BLaER1 (cell line): ENCODE measurements around the gene MCU.
"Not testable (repeated sequence)": the region's sequence is repeated elsewhere in the genome, so short reads cannot be mapped to it uniquely, and the experiment has no call there.

ENCODE experiments used
- H3K27ac ChIP-seq: shearing (Covaris generic); formaldehyde crosslinking; 2 replicates; pipeline ENCODE4 v1.8.1; 2022
- H3K27me3 ChIP-seq: shearing (Covaris generic); formaldehyde crosslinking; 2 replicates; pipeline ENCODE4 v1.8.1; 2022
- H3K36me3 ChIP-seq: shearing (Covaris generic); formaldehyde crosslinking; 2 replicates; pipeline ENCODE4 v1.8.1; 2022
- H3K4me1 ChIP-seq: shearing (Covaris generic); formaldehyde crosslinking; 2 replicates; pipeline ENCODE4 v1.8.1; 2022
- H3K4me2 ChIP-seq: shearing (Covaris generic); formaldehyde crosslinking; 2 replicates; pipeline ENCODE4 v1.8.1; 2022
- H3K4me3 ChIP-seq: shearing (Covaris generic); formaldehyde crosslinking; 2 replicates; pipeline ENCODE4 v1.8.1; 2022
- H3K9ac ChIP-seq: shearing (Covaris generic); formaldehyde crosslinking; 2 replicates; pipeline ENCODE4 v1.8.1; 2022
- H3K9me3 ChIP-seq: shearing (Covaris generic); formaldehyde crosslinking; 2 replicates; pipeline ENCODE4 v1.8.1; 2022
- H4K20me1 ChIP-seq: shearing (Covaris generic); formaldehyde crosslinking; 2 replicates; pipeline ENCODE4 v1.8.1; 2022
- Cebpa-rat ChIP-seq: shearing (Covaris generic); IDR thresholded peaks from 2 replicates; pipeline ENCODE4 v1.8.1; 2022

MCU gene

DNA sequence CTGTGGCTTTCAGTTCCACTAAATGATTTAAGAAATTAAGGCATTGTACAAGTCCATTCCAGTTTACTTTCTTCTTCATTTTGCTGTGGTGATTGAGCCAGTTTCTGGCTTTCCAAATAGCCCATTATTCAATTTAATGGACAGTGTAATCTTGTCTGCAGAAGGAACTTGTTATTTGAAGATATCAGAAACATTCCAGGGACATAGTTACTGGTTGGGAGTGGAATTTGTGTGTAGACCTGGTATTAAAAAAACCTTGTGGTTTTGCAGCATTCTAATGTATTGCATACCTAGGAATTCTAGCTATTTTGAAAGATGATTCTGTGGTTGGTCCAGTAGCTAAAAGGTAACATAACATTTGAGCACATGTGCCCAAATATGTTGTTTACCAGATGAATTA is 72.2 kb downstream of the MCU start:
- no peak overlapping the region for H3K4me2 ChIP-seq
- no peaks in the 10 kb centered on the region for H3K27me3 ChIP-seq
- no peaks in the 10 kb centered on the region for H4K20me1 ChIP-seq
- no peak overlapping the region for H3K27ac ChIP-seq
- H3K36me3 ChIP-seq: peaks cover 13% of the 10 kb centered on the region; the same call in 1 of the 2 replicates
- H3K9ac ChIP-seq: no peak overlapping the region
- no peak overlapping the region for H3K4me3 ChIP-seq
- H3K9me3 ChIP-seq: peaks cover 18% of the 10 kb centered on the region; the same call in 1 of the 2 replicates
- no peak for TF ChIP-seq Cebpa-rat
- no peaks in the 10 kb centered on the region for H3K4me1 ChIP-seq

DNA sequence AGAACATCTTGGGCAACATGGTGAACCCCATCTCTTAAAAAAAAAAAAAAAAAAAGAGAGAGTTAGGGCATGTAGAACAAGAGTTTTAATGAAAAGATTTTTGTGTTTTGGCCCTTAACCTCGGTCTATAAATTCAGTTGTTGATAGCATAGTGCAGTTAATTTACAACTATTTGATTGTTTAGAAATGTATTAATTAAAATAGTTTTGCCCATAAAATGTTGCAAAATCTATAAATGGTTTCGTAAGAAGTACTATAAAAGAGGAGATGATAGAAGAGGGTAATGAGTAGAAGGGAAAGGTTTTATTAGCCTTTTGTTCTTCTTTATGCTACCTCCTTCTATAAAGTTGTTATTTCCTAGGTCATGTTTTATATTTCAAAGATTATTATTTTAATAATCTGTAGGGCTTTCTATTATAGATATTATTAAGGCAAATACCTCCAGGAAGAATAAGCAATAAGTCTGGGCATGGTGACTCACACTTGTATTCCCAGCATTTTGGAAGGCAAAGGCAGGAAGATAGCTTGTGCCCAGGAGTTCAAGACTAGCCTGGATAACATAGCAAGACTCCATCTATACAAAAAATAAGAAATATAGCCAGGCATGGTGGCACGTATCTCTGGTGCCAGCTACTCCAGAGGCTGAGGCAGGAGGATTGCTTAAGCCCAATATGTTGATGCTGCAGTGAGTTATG is 73.3 kb downstream of the MCU start:
- Histone ChIP-seq H3K27ac (no peak overlapping the region), H3K9me3 (peaks cover 18% of the 10 kb centered on the region; the same call in 1 of the 2 replicates)
- TF ChIP-seq Cebpa-rat: no peak

DNA sequence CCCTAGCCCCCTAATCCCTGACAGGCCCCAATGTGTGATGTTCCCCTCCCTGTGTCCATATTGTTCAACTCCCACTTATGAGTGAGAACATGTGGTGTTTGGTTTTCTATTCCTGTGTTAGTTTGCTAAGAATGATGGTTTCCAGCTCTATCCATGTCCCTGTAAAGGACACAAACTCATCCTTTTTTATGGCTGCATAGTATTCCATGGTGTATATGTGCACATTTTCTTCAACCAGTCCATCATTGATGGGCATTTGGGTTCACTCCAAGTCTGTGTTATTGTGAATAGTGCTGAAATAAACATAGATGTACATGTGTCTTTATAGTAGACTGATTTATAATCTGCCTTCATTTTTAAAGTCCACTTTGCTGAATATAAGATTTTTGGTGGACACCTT is 79.3 kb downstream of the MCU start:
- Histone ChIP-seq H3K9me3 (peaks cover 61% of the 10 kb centered on the region), H3K36me3 (peaks cover 21% of the 10 kb centered on the region)
- not testable (repeated sequence) for H3K27me3 ChIP-seq, H3K4me1 ChIP-seq, H3K4me3 ChIP-seq, H4K20me1 ChIP-seq, H3K27ac ChIP-seq, H3K4me2 ChIP-seq, H3K9ac ChIP-seq

More for the DNA sequence above, 73.3 kb downstream of the MCU start:
- Histone ChIP-seq H3K4me1 (no peaks in the 10 kb centered on the region), H3K4me2 (no peak overlapping the region), H3K9ac (no peak overlapping the region), H4K20me1 (no peaks in the 10 kb centered on the region), H3K36me3 (peaks cover 13% of the 10 kb centered on the region; the same call in 1 of the 2 replicates), H3K27me3 (no peaks in the 10 kb centered on the region), H3K4me3 (no peak overlapping the region)

DNA sequence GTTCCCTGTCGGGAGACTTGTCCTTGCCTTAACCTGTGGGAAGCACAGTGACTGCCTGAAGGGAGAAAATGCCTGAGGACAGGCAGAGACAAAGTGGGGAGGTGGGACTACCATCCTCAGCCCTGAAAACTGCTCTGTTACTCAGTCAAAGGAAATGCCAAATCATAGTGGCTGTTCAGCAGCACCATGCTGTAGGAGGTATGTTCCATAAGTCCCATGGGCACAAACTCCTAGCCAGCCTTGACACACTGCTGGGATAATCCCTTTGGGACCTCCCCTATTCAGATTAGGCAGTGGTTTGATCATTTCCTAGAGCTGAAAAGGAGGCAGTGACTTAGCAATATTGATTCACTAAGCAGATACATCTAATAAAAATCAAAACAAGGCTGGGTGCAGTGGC is 80.1 kb downstream of the MCU start:
- Histone ChIP-seq H4K20me1 (no peaks in the 10 kb centered on the region), H3K9me3 (peaks cover 60% of the 10 kb centered on the region), H3K36me3 (peaks cover 17% of the 10 kb centered on the region), H3K4me3 (no peak overlapping the region), H3K27ac (no peak overlapping the region), H3K9ac (no peak overlapping the region), H3K27me3 (no peaks in the 10 kb centered on the region), H3K4me2 (no peak overlapping the region), H3K4me1 (no peaks in the 10 kb centered on the region)
- no peak for TF ChIP-seq Cebpa-rat

DNA sequence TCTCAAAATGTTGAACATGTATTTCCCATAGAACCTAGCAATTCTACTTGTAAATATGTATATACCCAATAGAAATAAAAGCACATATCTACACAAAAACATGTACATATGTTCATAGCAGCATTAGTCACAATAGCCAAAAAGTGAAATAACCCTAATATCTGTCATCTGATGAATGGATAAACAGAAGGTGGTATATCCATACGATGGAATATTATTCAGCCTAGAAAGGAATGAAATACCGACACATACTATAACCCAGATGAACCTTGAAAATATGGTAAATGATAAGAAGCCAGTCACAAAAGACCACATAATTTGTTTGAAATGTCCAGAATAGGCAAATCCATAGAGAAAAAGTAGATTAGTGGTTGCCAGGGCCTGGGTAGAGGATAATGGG is 87.9 kb downstream of the MCU start:
- Histone ChIP-seq H3K9ac (no peak overlapping the region), H3K4me2 (no peak overlapping the region), H3K9me3 (peaks cover 12% of the 10 kb centered on the region), H3K27ac (no peak overlapping the region), H3K27me3 (no peaks in the 10 kb centered on the region), H3K36me3 (no peaks in the 10 kb centered on the region), H3K4me3 (no peak overlapping the region), H4K20me1 (peaks cover 26% of the 10 kb centered on the region; the same call in 1 of the 2 replicates), H3K4me1 (peaks cover under 1% of the 10 kb centered on the region; the same call in 1 of the 2 replicates)
- TF ChIP-seq Cebpa-rat: no peak

DNA sequence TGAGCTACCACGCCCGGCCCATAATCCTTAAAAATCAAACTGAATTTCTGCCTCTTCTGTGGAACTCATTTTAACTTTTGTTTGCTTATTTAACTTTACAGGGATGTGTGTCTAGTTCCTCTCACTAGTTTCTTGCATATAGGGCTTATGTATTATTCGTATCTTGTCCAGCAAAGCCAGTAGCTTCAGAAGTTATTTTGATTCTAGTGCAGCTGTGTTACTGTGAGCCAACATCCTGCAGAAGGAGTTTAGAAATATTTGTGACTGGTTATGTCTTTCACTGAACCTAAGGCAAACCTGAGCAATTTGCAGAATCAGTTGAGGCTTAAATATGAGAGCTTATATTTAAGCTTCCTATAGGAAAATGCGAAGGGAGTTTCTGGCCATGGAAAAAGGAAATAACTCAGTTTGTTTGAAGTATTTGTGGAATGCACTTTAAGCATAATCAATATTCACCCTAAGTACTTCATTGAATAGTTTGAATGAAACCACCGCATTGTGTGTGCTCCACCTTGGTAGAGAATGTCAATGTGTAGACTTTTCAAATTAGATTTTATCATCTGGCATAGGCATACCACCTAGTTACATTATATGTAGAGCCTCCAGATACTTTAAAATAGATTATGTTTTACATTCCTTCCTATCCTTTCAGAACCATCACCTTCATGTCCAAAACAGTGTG is 90.8 kb downstream of the MCU start:
- no peak for TF ChIP-seq Cebpa-rat
- Histone ChIP-seq H3K4me2 (no peak overlapping the region), H3K27me3 (no peaks in the 10 kb centered on the region), H3K36me3 (no peaks in the 10 kb centered on the region), H3K27ac (no peak overlapping the region), H4K20me1 (peaks cover 30% of the 10 kb centered on the region; the same call in 1 of the 2 replicates), H3K4me3 (no peak overlapping the region), H3K9me3 (no peaks in the 10 kb centered on the region), H3K9ac (no peak overlapping the region), H3K4me1 (peaks cover 10% of the 10 kb centered on the region)

DNA sequence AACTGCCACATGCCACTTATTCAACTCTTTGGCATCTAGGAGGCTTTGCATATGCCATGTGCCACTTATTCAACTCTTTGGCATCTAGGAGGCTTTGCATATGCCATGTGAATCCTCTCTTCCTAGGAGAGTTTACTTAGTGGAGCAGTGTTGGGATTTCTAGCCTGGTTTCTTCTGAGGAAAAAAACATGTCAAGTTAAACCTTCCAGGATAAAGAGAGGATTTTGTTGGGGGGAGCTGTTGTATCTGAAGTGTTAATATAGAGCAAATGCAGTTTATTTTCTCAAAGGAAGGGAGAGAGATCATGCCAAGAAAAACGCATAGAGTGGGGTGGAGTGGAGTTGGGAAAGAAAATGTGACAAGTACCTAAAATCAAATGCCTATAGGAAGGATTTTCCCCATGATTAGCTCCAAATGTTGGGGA is 91.5 kb downstream of the MCU start:
- H3K27ac ChIP-seq: no peak overlapping the region
- H3K9me3 ChIP-seq: no peaks in the 10 kb centered on the region

DNA sequence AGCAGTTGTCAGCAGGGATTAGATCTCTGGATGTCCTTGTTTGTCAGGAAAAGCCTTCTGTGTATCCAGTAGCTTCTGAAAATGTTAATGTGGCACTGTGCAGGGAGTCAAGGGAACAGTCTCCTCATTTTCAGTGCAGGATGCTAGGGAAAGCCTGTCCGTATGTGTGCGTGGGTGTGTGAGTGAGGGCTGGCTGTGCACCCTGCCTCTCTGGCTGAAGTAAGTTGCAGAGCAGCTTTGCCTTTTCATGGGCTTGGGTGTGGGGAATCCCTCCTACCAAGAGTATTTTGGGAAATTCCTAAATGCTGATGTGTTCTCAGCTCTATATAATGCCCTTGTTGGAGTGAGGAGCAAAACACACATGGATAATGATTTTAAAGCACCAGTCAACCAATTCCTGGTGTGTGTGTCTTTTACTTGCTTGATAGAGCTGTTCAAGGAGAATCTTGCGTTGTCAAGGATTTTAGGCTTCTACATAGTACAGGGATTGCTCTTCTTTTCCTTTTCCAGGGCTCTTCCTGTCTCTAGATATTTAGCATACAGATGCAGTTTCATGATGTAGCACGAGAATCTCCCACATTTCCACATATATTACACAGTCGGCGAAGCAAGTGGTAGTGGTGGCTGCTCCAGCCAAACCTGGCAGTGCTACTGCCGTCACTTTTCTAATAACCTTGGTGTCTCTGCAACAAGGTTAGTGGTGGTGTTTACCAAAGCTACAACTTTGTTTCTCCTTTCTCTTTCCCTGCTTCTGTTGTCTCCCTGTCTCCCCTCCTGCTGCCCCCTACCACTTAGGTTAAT is 92.8 kb downstream of the MCU start:
- Histone ChIP-seq H3K4me3 (no peak overlapping the region), H3K4me2 (no peak overlapping the region; the same call in 1 of the 2 replicates)
- TF ChIP-seq Cebpa-rat: no peak

More for the DNA sequence above, 91.5 kb downstream of the MCU start:
- TF ChIP-seq Cebpa-rat: no peak
- Histone ChIP-seq H3K9ac (no peak overlapping the region), H3K4me1 (peaks cover 16% of the 10 kb centered on the region), H3K4me2 (no peak overlapping the region), H3K36me3 (no peaks in the 10 kb centered on the region), H3K4me3 (no peak overlapping the region), H3K27me3 (no peaks in the 10 kb centered on the region), H4K20me1 (peaks cover 36% of the 10 kb centered on the region; the same call in 1 of the 2 replicates)

DNA sequence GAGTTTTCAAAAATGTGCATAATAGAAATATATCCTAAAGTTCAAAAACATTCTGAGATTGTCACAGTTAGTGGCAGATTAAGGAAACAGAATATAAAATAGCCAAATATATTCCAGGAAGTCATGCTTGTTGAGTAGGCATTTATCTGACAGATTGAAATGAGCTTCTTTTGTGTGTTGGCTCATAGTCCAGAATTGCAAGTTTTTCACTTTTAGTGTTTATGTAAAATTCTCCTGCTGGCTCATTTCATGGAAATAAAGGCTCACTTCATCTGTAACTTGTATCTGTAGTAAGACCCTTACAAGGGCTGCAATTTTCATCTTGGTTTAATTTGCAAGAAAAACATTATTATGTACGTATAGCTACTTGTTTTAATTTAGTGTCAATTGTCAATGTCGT is 93.5 kb downstream of the MCU start:
- Histone ChIP-seq H3K4me1 (peaks cover 31% of the 10 kb centered on the region), H3K9ac (no peak overlapping the region), H3K9me3 (no peaks in the 10 kb centered on the region), H3K4me3 (no peak overlapping the region), H3K4me2 (no peak overlapping the region; the same call in 1 of the 2 replicates), H3K27ac (no peak overlapping the region), H3K36me3 (no peaks in the 10 kb centered on the region), H4K20me1 (peaks cover 51% of the 10 kb centered on the region; the same call in 1 of the 2 replicates), H3K27me3 (no peaks in the 10 kb centered on the region)
- TF ChIP-seq Cebpa-rat: no peak

More for the DNA sequence above, 92.8 kb downstream of the MCU start:
- H4K20me1 ChIP-seq: peaks cover 48% of the 10 kb centered on the region; the same call in 1 of the 2 replicates
- no peaks in the 10 kb centered on the region for H3K36me3 ChIP-seq
- H3K27me3 ChIP-seq: no peaks in the 10 kb centered on the region
- H3K27ac ChIP-seq: no peak overlapping the region
- H3K9me3 ChIP-seq: no peaks in the 10 kb centered on the region
- H3K4me1 ChIP-seq: peaks cover 30% of the 10 kb centered on the region
- no peak overlapping the region for H3K9ac ChIP-seq
